WTC11 (cell line): ENCODE data around the gene FAM89B. TPM values are rescaled to one million over a fixed set of nuclear protein-coding genes. Genes with fewer than 3 reads are reported as not detected.
A peak's percentile ranks its signal among the peaks of the same experiment; 100 is the strongest.

Experiments
- ATAC-seq: fragments of 200-7000 bp; cut with Tn5 transposase; 2 replicates; pipeline ENCODE4 v1.10.0; 2021; ENCODE audit warnings: mild to moderate bottlenecking, moderate library complexity
- CTCF ChIA-PET: fragments of 300-600 bp; sonication (Branson Sonifier 250); formaldehyde crosslinking; loops from one replicate; lab custom pipeline; 2021; ENCODE audit warnings: antibody characterized with exemption; lab: Charles Lee
- POLR2A ChIA-PET: fragments of 350-600 bp; sonication (Branson Sonifier 250); formaldehyde crosslinking; loops from one replicate; lab custom pipeline; 2021; ENCODE audit warnings: antibody characterized with exemption; lab: Charles Lee
- DNase-seq: peaks from one replicate; pipeline ENCODE4 v3.0.0; 2021; ENCODE audit warnings: low spot score
- H3K27ac Mint-ChIP-seq: 2 replicates; pipeline ENCODE4 v1.8.0; 2021; ENCODE audit warnings: mixed read lengths
- H3K27me3 Mint-ChIP-seq: 2 replicates; pipeline ENCODE4 v1.8.0; 2021; ENCODE audit warnings: low read depth, mild to moderate bottlenecking, moderate library complexity, mixed read lengths
- H3K36me3 Mint-ChIP-seq: 2 replicates; pipeline ENCODE4 v1.8.0; 2021; ENCODE audit warnings: mixed read lengths
- H3K4me1 Mint-ChIP-seq: 2 replicates; pipeline ENCODE4 v1.8.0; 2022; ENCODE audit warnings: mixed read lengths
- H3K4me3 Mint-ChIP-seq: 2 replicates; pipeline ENCODE4 v1.8.0; 2021; ENCODE audit warnings: mild to moderate bottlenecking, moderate library complexity, mixed read lengths
- H3K9me3 Mint-ChIP-seq: 2 replicates; pipeline ENCODE4 v1.8.0; 2021; ENCODE audit warnings: mixed read lengths
- CREM ChIP-seq: sonication (generic); formaldehyde crosslinking; IDR thresholded peaks from 2 replicates; pipeline ENCODE4 v1.8.1; 2022; ENCODE audit warnings: mild to moderate bottlenecking, missing genetic modification reagents, moderate library complexity
- ETV6 ChIP-seq: sonication (generic); formaldehyde crosslinking; IDR thresholded peaks from 2 replicates; pipeline ENCODE4 v1.8.1; 2022; ENCODE audit warnings: mild to moderate bottlenecking, missing genetic modification reagents
- FOXJ3 ChIP-seq: sonication (generic); formaldehyde crosslinking; IDR thresholded peaks from 2 replicates; pipeline ENCODE4 v1.9.0; 2021; ENCODE audit warnings: missing genetic modification reagents, mild to moderate bottlenecking, borderline replicate concordance
- FOXP1 ChIP-seq: sonication (generic); formaldehyde crosslinking; IDR thresholded peaks from 2 replicates; pipeline ENCODE4 v1.8.0; 2022; ENCODE audit warnings: missing genetic modification reagents, mild to moderate bottlenecking, moderate library complexity, borderline replicate concordance
- GABPB1 ChIP-seq: sonication (generic); formaldehyde crosslinking; IDR thresholded peaks from 2 replicates; pipeline ENCODE4 v1.8.1; 2023; ENCODE audit warnings: mild to moderate bottlenecking, missing genetic modification reagents
- NR2C2 ChIP-seq: sonication (generic); formaldehyde crosslinking; IDR thresholded peaks from 2 replicates; pipeline ENCODE4 v1.8.0; 2022; ENCODE audit warnings: mild to moderate bottlenecking, missing genetic modification reagents
- RORB ChIP-seq: fragments of 250-450 bp; sonication (Bioruptor Pico); IDR thresholded peaks from 2 replicates; pipeline ENCODE4 v1.9.0; 2021; ENCODE audit warnings: mild to moderate bottlenecking
- ZBTB21 ChIP-seq: sonication (generic); formaldehyde crosslinking; IDR thresholded peaks from 2 replicates; pipeline ENCODE4 v1.8.1; 2023; ENCODE audit warnings: mild to moderate bottlenecking, missing genetic modification reagents, borderline replicate concordance
- ZNF317 ChIP-seq: sonication (generic); formaldehyde crosslinking; IDR thresholded peaks from 2 replicates; pipeline ENCODE4 v1.8.1; 2023; ENCODE audit warnings: low read depth, mild to moderate bottlenecking, moderate library complexity, missing genetic modification reagents, borderline replicate concordance
- total RNA-seq: library from RNA; stranded (reverse); gene quantifications from 3 replicates; pipeline ENCODE4 v1.2.3, GENCODE V29; 2021
- TF ChIP-seq, protein P1 (sequence below): sonication (generic); formaldehyde crosslinking; IDR thresholded peaks from 2 replicates; pipeline ENCODE4 v1.8.1; 2022; ENCODE audit warnings: mild to moderate bottlenecking, missing genetic modification reagents, moderate library complexity, borderline replicate concordance
- TF ChIP-seq, protein P2 (sequence below): sonication (generic); formaldehyde crosslinking; IDR thresholded peaks from 2 replicates; pipeline ENCODE4 v1.8.0; 2022; ENCODE audit warnings: missing genetic modification reagents
- TF ChIP-seq, protein P3 (sequence below): sonication (generic); formaldehyde crosslinking; IDR thresholded peaks from 2 replicates; pipeline ENCODE4 v1.8.1; 2023; ENCODE audit warnings: mild to moderate bottlenecking, moderate library complexity, missing genetic modification reagents
- TF ChIP-seq, protein P4 (sequence below): fragments of 250-450 bp; sonication (Bioruptor Pico); IDR thresholded peaks from 2 replicates; pipeline ENCODE4 v1.9.0; 2021; ENCODE audit warnings: moderate library complexity, mild to moderate bottlenecking, inconsistent platforms, borderline replicate concordance
- TF ChIP-seq, protein P5 (sequence below): sonication (generic); formaldehyde crosslinking; IDR thresholded peaks from 2 replicates; pipeline ENCODE4 v1.8.0; 2023; ENCODE audit warnings: missing genetic modification reagents, mild to moderate bottlenecking, borderline replicate concordance

The FAM89B gene
- total RNA-seq, 1 experiment from 2014 or later, result 13.3 TPM

DNA sequence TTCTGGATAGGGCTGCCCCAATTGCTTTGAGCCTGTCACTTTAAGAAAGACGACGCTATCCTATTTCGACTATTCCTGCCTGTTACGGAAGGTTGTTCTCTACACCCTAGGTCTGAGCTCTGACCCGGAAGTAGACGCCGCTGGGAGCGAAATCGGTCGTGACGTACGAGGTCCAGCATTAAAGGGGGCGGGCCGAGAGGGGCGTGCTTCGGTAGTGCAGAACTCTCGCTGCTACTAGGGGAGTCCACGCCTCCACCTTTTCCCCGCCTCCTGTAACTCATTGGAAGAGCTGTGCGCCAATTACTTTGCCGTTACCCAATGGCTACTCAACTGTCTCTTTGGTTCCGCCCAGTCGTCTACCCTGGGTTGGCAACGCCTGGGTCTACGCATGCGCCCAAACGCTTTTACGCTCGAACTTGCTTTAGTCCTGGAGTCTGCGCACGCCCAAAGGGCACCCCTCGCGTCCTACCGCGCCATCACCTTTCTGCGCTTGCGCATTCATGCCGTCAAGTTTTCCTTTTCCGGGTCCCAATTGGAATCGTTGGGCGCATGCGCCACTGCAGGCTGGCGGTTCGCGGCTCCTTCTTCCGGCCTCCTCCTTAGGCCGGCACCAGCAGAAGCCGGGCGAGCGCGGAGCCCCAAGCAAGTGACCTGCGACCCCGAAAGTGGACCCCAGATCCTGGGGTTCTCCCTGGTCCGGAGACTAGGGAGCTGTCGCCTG is 43.1 kb downstream of the FAM89B start, which contains the start of gene PCNX3 (continued):
- TF ChIP-seq FOXP1, result no peak
- TF ChIP-seq ZBTB21, result peak; percentile 92
- TF ChIP-seq ETV6, result no peak; the same call in 1 of the 2 replicates
- TF ChIP-seq, protein P1, sequence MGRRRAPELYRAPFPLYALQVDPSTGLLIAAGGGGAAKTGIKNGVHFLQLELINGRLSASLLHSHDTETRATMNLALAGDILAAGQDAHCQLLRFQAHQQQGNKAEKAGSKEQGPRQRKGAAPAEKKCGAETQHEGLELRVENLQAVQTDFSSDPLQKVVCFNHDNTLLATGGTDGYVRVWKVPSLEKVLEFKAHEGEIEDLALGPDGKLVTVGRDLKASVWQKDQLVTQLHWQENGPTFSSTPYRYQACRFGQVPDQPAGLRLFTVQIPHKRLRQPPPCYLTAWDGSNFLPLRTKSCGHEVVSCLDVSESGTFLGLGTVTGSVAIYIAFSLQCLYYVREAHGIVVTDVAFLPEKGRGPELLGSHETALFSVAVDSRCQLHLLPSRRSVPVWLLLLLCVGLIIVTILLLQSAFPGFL (CRISPR knock-in tag), result no peak
- TF ChIP-seq, protein P2, sequence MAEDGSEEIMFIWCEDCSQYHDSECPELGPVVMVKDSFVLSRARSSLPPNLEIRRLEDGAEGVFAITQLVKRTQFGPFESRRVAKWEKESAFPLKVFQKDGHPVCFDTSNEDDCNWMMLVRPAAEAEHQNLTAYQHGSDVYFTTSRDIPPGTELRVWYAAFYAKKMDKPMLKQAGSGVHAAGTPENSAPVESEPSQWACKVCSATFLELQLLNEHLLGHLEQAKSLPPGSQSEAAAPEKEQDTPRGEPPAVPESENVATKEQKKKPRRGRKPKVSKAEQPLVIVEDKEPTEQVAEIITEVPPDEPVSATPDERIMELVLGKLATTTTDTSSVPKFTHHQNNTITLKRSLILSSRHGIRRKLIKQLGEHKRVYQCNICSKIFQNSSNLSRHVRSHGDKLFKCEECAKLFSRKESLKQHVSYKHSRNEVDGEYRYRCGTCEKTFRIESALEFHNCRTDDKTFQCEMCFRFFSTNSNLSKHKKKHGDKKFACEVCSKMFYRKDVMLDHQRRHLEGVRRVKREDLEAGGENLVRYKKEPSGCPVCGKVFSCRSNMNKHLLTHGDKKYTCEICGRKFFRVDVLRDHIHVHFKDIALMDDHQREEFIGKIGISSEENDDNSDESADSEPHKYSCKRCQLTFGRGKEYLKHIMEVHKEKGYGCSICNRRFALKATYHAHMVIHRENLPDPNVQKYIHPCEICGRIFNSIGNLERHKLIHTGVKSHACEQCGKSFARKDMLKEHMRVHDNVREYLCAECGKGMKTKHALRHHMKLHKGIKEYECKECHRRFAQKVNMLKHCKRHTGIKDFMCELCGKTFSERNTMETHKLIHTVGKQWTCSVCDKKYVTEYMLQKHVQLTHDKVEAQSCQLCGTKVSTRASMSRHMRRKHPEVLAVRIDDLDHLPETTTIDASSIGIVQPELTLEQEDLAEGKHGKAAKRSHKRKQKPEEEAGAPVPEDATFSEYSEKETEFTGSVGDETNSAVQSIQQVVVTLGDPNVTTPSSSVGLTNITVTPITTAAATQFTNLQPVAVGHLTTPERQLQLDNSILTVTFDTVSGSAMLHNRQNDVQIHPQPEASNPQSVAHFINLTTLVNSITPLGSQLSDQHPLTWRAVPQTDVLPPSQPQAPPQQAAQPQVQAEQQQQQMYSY (CRISPR knock-in tag), result no peak
- TF ChIP-seq ZNF317 (CRISPR knock-in tag), result no peak
- TF ChIP-seq NR2C2 (CRISPR knock-in tag), result peak; percentile 98
- no peak for TF ChIP-seq RORB
- TF ChIP-seq FOXJ3, result no peak
- TF ChIP-seq CREM (CRISPR knock-in tag), result peak; percentile 90

DNA sequence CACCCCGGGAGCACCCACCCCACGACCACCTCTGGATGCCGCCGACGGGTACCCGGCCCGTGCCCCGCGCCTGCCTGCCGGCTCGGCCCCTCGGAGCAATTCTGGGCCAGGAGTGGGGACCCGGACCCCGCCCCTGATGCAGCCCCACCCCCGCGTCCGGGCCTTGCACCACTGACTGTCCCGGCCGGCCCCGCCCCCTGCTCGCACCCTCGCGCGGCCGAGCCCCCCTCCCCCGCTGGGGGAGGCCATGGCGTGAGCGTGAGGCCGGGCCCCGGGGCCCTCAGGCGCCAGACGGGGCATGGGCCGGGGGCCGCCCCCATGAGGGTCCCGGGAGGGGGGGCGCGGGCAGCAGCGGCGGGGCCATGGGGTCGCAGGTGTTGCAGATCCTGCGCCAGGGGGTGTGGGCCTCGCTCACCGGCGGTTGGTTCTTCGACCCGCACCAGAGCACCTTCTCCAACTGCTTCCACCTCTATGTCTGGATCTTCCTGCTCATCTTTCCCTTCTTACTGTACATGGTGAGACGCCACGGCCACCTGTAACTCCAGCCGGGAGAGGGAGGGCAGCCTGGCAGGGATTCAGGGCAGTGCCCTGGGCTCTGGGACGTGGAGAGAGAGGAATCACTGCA is 43.7 kb downstream of the FAM89B start:
- Mint-ChIP-seq H3K27me3 (no peaks in the 10 kb centered on the region; the same call in 1 of the 2 replicates), H3K9me3 (no peaks in the 10 kb centered on the region), H3K36me3 (peaks cover 11% of the 10 kb centered on the region), H3K27ac (peak overlapping the region; percentile 95), H3K4me1 (peaks cover 21% of the 10 kb centered on the region), H3K4me3 (peak overlapping the region; percentile 94)
- peak; percentile 0; the same call in 1 of the 2 replicates for ATAC-seq
- TF ChIP-seq, protein P3, sequence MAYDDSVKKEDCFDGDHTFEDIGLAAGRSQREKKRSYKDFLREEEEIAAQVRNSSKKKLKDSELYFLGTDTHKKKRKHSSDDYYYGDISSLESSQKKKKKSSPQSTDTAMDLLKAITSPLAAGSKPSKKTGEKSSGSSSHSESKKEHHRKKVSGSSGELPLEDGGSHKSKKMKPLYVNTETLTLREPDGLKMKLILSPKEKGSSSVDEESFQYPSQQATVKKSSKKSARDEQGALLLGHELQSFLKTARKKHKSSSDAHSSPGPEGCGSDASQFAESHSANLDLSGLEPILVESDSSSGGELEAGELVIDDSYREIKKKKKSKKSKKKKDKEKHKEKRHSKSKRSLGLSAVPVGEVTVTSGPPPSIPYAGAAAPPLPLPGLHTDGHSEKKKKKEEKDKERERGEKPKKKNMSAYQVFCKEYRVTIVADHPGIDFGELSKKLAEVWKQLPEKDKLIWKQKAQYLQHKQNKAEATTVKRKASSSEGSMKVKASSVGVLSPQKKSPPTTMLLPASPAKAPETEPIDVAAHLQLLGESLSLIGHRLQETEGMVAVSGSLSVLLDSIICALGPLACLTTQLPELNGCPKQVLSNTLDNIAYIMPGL (CRISPR knock-in tag), result peak; percentile 34; the same call in 1 of the 2 replicates
- TF ChIP-seq, protein P4, sequence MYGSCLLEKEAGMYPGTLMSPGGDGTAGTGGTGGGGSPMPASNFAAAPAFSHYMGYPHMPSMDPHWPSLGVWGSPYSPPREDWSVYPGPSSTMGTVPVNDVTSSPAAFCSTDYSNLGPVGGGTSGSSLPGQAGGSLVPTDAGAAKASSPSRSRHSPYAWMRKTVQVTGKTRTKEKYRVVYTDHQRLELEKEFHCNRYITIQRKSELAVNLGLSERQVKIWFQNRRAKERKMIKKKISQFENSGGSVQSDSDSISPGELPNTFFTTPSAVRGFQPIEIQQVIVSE (CRISPR knock-in tag), result no peak
- peak; percentile 64 for DNase-seq
- CTCF ChIA-PET, result interaction anchor here (0.9 to 16.2 kb wide), 12 partner anchors 9 to 499 kb away, joined by 4 to 311 read pairs (median 10); partner anchors contain the start of genes FAM89B, FIBP, KCNK7 and MUS81
- POLR2A ChIA-PET, result interaction anchor here (0.9 to 1.3 kb wide), 5 partner anchors 9 to 117 kb away, joined by 5 to 7 read pairs (median 6); partner anchors contain the start of genes MALAT1, RELA and SIPA1

DNA sequence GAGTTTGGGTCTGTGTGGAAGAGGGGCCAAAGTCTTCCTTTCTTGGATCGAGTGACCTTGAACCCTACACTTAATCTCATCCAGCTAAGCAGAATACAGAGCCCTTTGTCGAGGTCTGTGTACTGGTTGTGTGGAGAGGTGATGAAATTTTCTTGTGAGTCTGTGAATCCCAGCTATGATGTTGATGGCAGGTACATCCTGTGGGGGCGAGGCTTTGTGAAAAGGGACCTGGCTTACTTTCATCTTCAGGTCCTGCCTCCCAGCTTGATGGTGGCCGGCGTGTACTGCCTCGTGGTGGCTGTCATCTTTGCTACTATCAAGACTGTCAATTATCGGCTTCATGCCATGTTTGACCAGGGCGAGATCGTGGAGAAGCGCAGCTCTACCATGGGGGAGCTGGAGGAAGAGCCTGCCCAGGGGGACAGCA is 44.2 kb downstream of the FAM89B start:
- Mint-ChIP-seq H3K4me1 (peaks cover 21% of the 10 kb centered on the region), H3K4me3 (peak overlapping the region; percentile 94), H3K9me3 (no peaks in the 10 kb centered on the region), H3K27me3 (no peaks in the 10 kb centered on the region; the same call in 1 of the 2 replicates), H3K27ac (peak overlapping the region; percentile 95), H3K36me3 (peaks cover 12% of the 10 kb centered on the region)
- ATAC-seq, result no peak
- CTCF ChIA-PET, result interaction anchor here (1.0 to 2.0 kb wide), 2 partner anchors 9 to 23 kb away, joined by 3 to 6 read pairs; no protein-coding TSS in a partner anchor
- peak; percentile 79 for TF ChIP-seq GABPB1 (CRISPR knock-in tag)
- TF ChIP-seq, protein P5, sequence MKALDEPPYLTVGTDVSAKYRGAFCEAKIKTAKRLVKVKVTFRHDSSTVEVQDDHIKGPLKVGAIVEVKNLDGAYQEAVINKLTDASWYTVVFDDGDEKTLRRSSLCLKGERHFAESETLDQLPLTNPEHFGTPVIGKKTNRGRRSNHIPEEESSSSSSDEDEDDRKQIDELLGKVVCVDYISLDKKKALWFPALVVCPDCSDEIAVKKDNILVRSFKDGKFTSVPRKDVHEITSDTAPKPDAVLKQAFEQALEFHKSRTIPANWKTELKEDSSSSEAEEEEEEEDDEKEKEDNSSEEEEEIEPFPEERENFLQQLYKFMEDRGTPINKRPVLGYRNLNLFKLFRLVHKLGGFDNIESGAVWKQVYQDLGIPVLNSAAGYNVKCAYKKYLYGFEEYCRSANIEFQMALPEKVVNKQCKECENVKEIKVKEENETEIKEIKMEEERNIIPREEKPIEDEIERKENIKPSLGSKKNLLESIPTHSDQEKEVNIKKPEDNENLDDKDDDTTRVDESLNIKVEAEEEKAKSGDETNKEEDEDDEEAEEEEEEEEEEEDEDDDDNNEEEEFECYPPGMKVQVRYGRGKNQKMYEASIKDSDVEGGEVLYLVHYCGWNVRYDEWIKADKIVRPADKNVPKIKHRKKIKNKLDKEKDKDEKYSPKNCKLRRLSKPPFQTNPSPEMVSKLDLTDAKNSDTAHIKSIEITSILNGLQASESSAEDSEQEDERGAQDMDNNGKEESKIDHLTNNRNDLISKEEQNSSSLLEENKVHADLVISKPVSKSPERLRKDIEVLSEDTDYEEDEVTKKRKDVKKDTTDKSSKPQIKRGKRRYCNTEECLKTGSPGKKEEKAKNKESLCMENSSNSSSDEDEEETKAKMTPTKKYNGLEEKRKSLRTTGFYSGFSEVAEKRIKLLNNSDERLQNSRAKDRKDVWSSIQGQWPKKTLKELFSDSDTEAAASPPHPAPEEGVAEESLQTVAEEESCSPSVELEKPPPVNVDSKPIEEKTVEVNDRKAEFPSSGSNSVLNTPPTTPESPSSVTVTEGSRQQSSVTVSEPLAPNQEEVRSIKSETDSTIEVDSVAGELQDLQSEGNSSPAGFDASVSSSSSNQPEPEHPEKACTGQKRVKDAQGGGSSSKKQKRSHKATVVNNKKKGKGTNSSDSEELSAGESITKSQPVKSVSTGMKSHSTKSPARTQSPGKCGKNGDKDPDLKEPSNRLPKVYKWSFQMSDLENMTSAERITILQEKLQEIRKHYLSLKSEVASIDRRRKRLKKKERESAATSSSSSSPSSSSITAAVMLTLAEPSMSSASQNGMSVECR, result no peak
- POLR2A ChIA-PET, result no interaction called here
- DNase-seq, result no peak
